Adrenal gland (tissue), 12 donors: ENCODE results near the gene AGAP1. TPM values are rescaled to one million over a fixed set of nuclear protein-coding genes. Genes with fewer than 3 reads are reported as not detected.
A peak's percentile ranks its signal among the peaks of the same experiment; 100 is the strongest.

ENCODE experiments used
- DNase-seq, 7 donors: peaks; one replicate each; pipeline ENCODE4 v3.0.0-alpha.2; 2019 to 2020
- H3K27ac ChIP-seq, 5 donors: fragments of 200-600 bp; sonication (generic) in 4 of 5; 1 replicate in 3 of 5; 2 replicates in 2 of 5; pipeline versions ENCODE4 v1.5.1 to v1.8.0; 2016 to 2020; ENCODE audit warnings: mild to moderate bottlenecking in 1 of 5
- H3K27me3 ChIP-seq: fragments of 200-600 bp; 2 replicates; pipeline ENCODE4 v1.8.0; 2021
- H3K36me3 ChIP-seq, 2 donors: fragments of 200-600 bp; replicated peaks in 1 of 2; 1 replicate in 1 of 2; 2 replicates in 1 of 2; pipeline versions ENCODE4 v1.5.1 to v1.8.0; 2018 to 2022
- H3K4me1 ChIP-seq, 2 donors: fragments of 200-600 bp; replicated peaks in 1 of 2; 1 replicate in 1 of 2; 2 replicates in 1 of 2; pipeline versions ENCODE4 v1.5.1 to v1.8.0; 2018 to 2021
- H3K4me3 ChIP-seq, 4 donors: fragments of 200-600 bp; sonication (generic) in 3 of 4; one replicate each; pipeline ENCODE4 v1.5.1; 2016 to 2018
- H3K9me3 ChIP-seq, 3 donors: fragments of 200-600 bp; sonication (generic) in 1 of 3; replicated peaks in 1 of 3; 1 replicate in 2 of 3; 2 replicates in 1 of 3; pipeline versions ENCODE4 v1.5.1 to v1.8.0; 2016 to 2021
- CTCF ChIP-seq, 6 experiments: fragments of 450-650 bp in 4 of 6; fragments of 200-600 bp in 2 of 6; sonication (generic) in 1 of 6; IDR thresholded peaks; 1 replicate in 5 of 6; 2 replicates in 1 of 6; pipeline versions ENCODE4 v1.5.1 to v1.8.0; 2016 to 2021; ENCODE audit warnings: antibody characterized with exemption in 6 of 6, mild to moderate bottlenecking in 2 of 6, moderate library complexity in 1 of 6
- POLR2A ChIP-seq, 2 donors: fragments of 450-650 bp; IDR thresholded peaks; one replicate each; pipeline ENCODE4 v1.6.1; 2017; ENCODE audit warnings: antibody characterized with exemption in 2 of 2, mild to moderate bottlenecking in 2 of 2, moderate library complexity in 1 of 2
- WGBS, 4 donors: extraction: QIAGEN DNeasy Blood & Tissue Kit in 2 of 4; methylation state at CpG; one replicate each; pipeline versions ENCODE4 v1.1.5 to v1.1.7; 2013 to 2017; 5-methylcytosine and 5-hydroxymethylcytosine counted together
- intact Hi-C, 2 donors: fragments of 100-400 bp; cut with DNase I; formaldehyde crosslinking; loops; one replicate each; pipeline versions ENCODE4 v1.14.1 to v1.15.0; 2022 to 2023
- polyA plus RNA-seq, 3 donors: library from polyadenylated mRNA; stranded (reverse); fragments of 200-250 nt in 2 of 3; fragments of 350-450 nt in 1 of 3; fragmentation: Illumina TruSeq in 1 of 3; extraction: RNeasy Lipid Tissue Mini Kit (QIAGEN cat#74804) in 1 of 3; gene quantifications; one replicate each; pipeline ENCODE4 v1.2.3, GENCODE V29; 2013 to 2014
- total RNA-seq, 9 donors: library from RNA; depleted of rRNA in 4 of 9; stranded (reverse); fragments of >200 nt in 4 of 9; fragments of 120-200 nt in 1 of 9; fragmentation: NEBNext Ultra II Directional in 1 of 9; extraction: Animal tissue kit (Norgen Biotek cat#: 25700) in 1 of 9; gene quantifications; one replicate each; pipeline versions ENCODE4 v1.1.0 to v1.2.4, GENCODE V29; 2013 to 2023
- donor health status: healthy with polysubstance abuse.
- donor health status: Bipolar disorder and iron deficiency.
- donor health status: DM: yes; HTN: yes; CAD: no.
- donor health status: DM: no; HTN: no; CAD: no.
- donor health status: DM: no; HTN: no; CAD: no.
- donor health status: DM: yes; HTN: yes; CAD: no.

The AGAP1 gene
- total and polyA plus RNA-seq, 12 donors = 5.3 to 29.6 (median 17.7) TPM

- no peaks in the 10 kb centered on the region for H3K36me3 ChIP-seq
- H3K27ac ChIP-seq = peak overlapping the region in 2 of 5 donors; percentile 72 to 90
- H3K9me3 ChIP-seq = no peaks in the 10 kb centered on the region
- H3K4me1 ChIP-seq = peaks cover 12 to 19% of the 10 kb centered on the region in 2 donors
- H3K27me3 ChIP-seq = no peaks in the 10 kb centered on the region
- intact Hi-C loops = loop anchor here (10.0 kb wide), 1 partner anchor 358 kb away; no protein-coding TSS in a partner anchor
- H3K4me3 ChIP-seq = peak overlapping the region in 1 of 4 donors; percentile 96
- no peak for TF ChIP-seq POLR2A (IDR thresholded peaks at IDR 0.05)
- no peak for TF ChIP-seq CTCF (IDR thresholded peaks at IDR 0.05)
- peak in 3 of 7 donors; percentile 5 to 30 (median 25) for DNase-seq
- WGBS, 4 donors = 28 to 46% (median 37%) methylated on average over 8 to 27 of the region's 27 CpGs
Observed at GRCh38 chr2:235492850-235493344, 946 bp upstream of the AGAP1 start.

- no peak for TF ChIP-seq POLR2A (IDR thresholded peaks at IDR 0.05)
- no peak for TF ChIP-seq CTCF (IDR thresholded peaks at IDR 0.05)
- Histone ChIP-seq H3K27ac (peak overlapping the region in 3 of 5 donors; percentile 72 to 90 (median 80)), H3K27me3 (no peaks in the 10 kb centered on the region), H3K4me3 (peak overlapping the region in 3 of 4 donors; percentile 31 to 96 (median 66)), H3K36me3 (no peaks in the 10 kb centered on the region), H3K4me1 (peaks cover 12 to 19% of the 10 kb centered on the region in 2 donors), H3K9me3 (no peaks in the 10 kb centered on the region)
- 4 to 9% (median 6%) methylated on average over 14 to 33 of the region's 33 CpGs for WGBS, 4 donors
- DNase-seq = peak in 1 of 7 donors; percentile 79
- intact Hi-C loops = loop anchor here (10.0 kb wide), 1 partner anchor 359 kb away; no protein-coding TSS in a partner anchor
Observed at GRCh38 chr2:235493402-235493774, 455 bp upstream of the AGAP1 start.

GRCh38 chr2:235494716-235495372 lies 1.0 kb downstream of the AGAP1 start:
- DNase-seq = peak; percentile 49 to 75 (median 59)
- H3K4me3 ChIP-seq = peak overlapping the region in 3 of 4 donors; percentile 25 to 78 (median 53)
- WGBS, 4 donors = 0 to 1% (median 0%) methylated on average over 8 to 72 of the region's 72 CpGs
- no peak for TF ChIP-seq POLR2A (IDR thresholded peaks at IDR 0.05)
- TF ChIP-seq CTCF (IDR thresholded peaks at IDR 0.05) = peak in 1 of 6 experiments; percentile 9
- no peaks in the 10 kb centered on the region for H3K27me3 ChIP-seq
- H3K36me3 ChIP-seq = no peaks in the 10 kb centered on the region
- intact Hi-C loops = loop anchor here (10.0 kb wide), 1 partner anchor 360 kb away; no protein-coding TSS in a partner anchor
- peak overlapping the region in 1 of 5 donors; percentile 24 for H3K27ac ChIP-seq
- peaks cover 12 to 19% of the 10 kb centered on the region in 2 donors for H3K4me1 ChIP-seq
- no peaks in the 10 kb centered on the region for H3K9me3 ChIP-seq

- no peaks in the 10 kb centered on the region for H3K27me3 ChIP-seq
- peaks cover 12 to 19% of the 10 kb centered on the region in 2 donors for H3K4me1 ChIP-seq
- intact Hi-C loops = loop anchor here (10.0 kb wide), 1 partner anchor 361 kb away; no protein-coding TSS in a partner anchor
- no peak for TF ChIP-seq POLR2A (IDR thresholded peaks at IDR 0.05)
- peak in 1 of 6 experiments; percentile 2 for TF ChIP-seq CTCF (IDR thresholded peaks at IDR 0.05)
- no peaks in the 10 kb centered on the region for H3K36me3 ChIP-seq
- H3K27ac ChIP-seq = no peak overlapping the region
- no peaks in the 10 kb centered on the region for H3K9me3 ChIP-seq
- H3K4me3 ChIP-seq = peak overlapping the region in 3 of 4 donors; percentile 25 to 78 (median 53)
- WGBS, 4 donors = 36 to 63% (median 46%) methylated on average over 11 to 18 of the region's 18 CpGs
- DNase-seq = peak in 1 of 7 donors; percentile 7
Observed at GRCh38 chr2:235495373-235496238, 1.8 kb downstream of the AGAP1 start.
